HG03469 (cell line): ENCODE measurements around the gene CRYBB2.
"Not testable (repeated sequence)": the region's sequence is repeated elsewhere in the genome, so short reads cannot be mapped to it uniquely, and the experiment has no call there.

Experiments used
- ATAC-seq: cut with Tn5 transposase; IDR thresholded peaks from one replicate; pipeline ENCODE4 v1.9.1; 2021; ENCODE audit warnings: mild to moderate bottlenecking, moderate library complexity, moderate number of reproducible peaks; ENCODE audit not compliant: unreplicated experiment

The CRYBB2 gene

GRCh38 chr22:25197340-25197739 lies 22.1 kb upstream of the CRYBB2 start:
- ATAC-seq, result no peak

GRCh38 chr22:25199731-25200520 lies 19.5 kb upstream of the CRYBB2 start, which contains the start of gene CRYBB3:
TSS of gene CRYBB3 (plus strand) at chr22:25199858. CDS start at chr22:25201397, 1,539 bp downstream.
- ATAC-seq, result no peak

GRCh38 chr22:25200967-25201366 lies 18.5 kb upstream of the CRYBB2 start:
- ATAC-seq, result no peak

GRCh38 chr22:25201557-25202273 lies 17.7 kb upstream of the CRYBB2 start:
- ATAC-seq, result no peak

GRCh38 chr22:25202290-25202921 lies 17.0 kb upstream of the CRYBB2 start:
- ATAC-seq, result no peak

- no peak for ATAC-seq
Measured at GRCh38 chr22:25203082-25203481, 16.4 kb upstream of the CRYBB2 start.

- ATAC-seq, result not testable (repeated sequence)
Measured at GRCh38 chr22:25204547-25204946, 14.9 kb upstream of the CRYBB2 start.

- ATAC-seq, result no peak
Measured at GRCh38 chr22:25205847-25206246, 13.6 kb upstream of the CRYBB2 start.

GRCh38 chr22:25206998-25207397 lies 12.4 kb upstream of the CRYBB2 start:
- ATAC-seq, result no peak

- ATAC-seq, result no peak
Measured at GRCh38 chr22:25207553-25208157, 11.8 kb upstream of the CRYBB2 start.

- ATAC-seq, result no peak
Measured at GRCh38 chr22:25208328-25208727, 11.1 kb upstream of the CRYBB2 start.

GRCh38 chr22:25208743-25209505 lies 10.5 kb upstream of the CRYBB2 start:
- no peak for ATAC-seq

GRCh38 chr22:25210793-25211192 lies 8.6 kb upstream of the CRYBB2 start:
- ATAC-seq, result no peak

GRCh38 chr22:25212337-25212736 lies 7.1 kb upstream of the CRYBB2 start:
- no peak for ATAC-seq

GRCh38 chr22:25213221-25213620 lies 6.2 kb upstream of the CRYBB2 start:
- ATAC-seq, result no peak

- no peak for ATAC-seq
Measured at GRCh38 chr22:25216230-25216629, 3.2 kb upstream of the CRYBB2 start.

GRCh38 chr22:25219948-25220442 lies 556 bp downstream of the CRYBB2 start:
- ATAC-seq, result no peak

GRCh38 chr22:25221790-25222189 lies 2.4 kb downstream of the CRYBB2 start:
- no peak for ATAC-seq

- no peak for ATAC-seq
Measured at GRCh38 chr22:25223269-25223850, 3.9 kb downstream of the CRYBB2 start.

GRCh38 chr22:25228822-25229221 lies 9.4 kb downstream of the CRYBB2 start:
- no peak for ATAC-seq
